ENCODE measurements around the gene ATP1B3.
"Not testable (repeated sequence)": the region's sequence is repeated elsewhere in the genome, so short reads cannot be mapped to it uniquely, and the experiment has no call there.

DNA sequence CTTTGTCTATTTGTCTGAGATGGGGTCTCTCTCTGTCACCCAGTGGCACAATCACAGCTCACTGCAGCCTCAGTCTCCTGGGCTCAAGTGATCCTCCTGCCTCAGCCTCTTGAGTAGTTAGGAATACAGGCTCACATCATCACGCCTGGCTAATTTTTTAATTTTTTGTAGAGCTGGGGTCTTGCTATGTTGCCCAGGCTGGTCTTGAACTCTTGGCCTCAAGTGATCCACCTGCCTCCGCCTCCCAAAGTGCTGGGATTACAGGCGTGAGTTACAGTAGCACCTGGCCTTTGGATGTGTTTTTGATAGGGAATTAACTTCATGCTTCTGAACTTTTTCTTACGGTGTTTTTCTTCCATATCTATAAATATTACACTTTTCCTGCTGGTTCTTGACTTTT is 33.5 kb downstream of the ATP1B3 start:
- TF ChIP-seq, protein P1, sequence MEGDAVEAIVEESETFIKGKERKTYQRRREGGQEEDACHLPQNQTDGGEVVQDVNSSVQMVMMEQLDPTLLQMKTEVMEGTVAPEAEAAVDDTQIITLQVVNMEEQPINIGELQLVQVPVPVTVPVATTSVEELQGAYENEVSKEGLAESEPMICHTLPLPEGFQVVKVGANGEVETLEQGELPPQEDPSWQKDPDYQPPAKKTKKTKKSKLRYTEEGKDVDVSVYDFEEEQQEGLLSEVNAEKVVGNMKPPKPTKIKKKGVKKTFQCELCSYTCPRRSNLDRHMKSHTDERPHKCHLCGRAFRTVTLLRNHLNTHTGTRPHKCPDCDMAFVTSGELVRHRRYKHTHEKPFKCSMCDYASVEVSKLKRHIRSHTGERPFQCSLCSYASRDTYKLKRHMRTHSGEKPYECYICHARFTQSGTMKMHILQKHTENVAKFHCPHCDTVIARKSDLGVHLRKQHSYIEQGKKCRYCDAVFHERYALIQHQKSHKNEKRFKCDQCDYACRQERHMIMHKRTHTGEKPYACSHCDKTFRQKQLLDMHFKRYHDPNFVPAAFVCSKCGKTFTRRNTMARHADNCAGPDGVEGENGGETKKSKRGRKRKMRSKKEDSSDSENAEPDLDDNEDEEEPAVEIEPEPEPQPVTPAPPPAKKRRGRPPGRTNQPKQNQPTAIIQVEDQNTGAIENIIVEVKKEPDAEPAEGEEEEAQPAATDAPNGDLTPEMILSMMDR (IDR thresholded peaks at IDR 0.05), result not testable (repeated sequence)
- TF ChIP-seq POLR2AphosphoS5 (IDR thresholded peaks at IDR 0.05), result not testable (repeated sequence)
